C1 segment of cervical spinal cord (tissue), 14 donors: ENCODE data around the gene TMA7.
"Not testable (repeated sequence)": the region's sequence is repeated elsewhere in the genome, so short reads cannot be mapped to it uniquely, and the experiment has no call there.

Experiments used
- DNase-seq, 14 donors: peaks; one replicate each; lab custom pipeline; 2025; lab: John Stamatoyannopoulos, UW

Gene TMA7

DNA sequence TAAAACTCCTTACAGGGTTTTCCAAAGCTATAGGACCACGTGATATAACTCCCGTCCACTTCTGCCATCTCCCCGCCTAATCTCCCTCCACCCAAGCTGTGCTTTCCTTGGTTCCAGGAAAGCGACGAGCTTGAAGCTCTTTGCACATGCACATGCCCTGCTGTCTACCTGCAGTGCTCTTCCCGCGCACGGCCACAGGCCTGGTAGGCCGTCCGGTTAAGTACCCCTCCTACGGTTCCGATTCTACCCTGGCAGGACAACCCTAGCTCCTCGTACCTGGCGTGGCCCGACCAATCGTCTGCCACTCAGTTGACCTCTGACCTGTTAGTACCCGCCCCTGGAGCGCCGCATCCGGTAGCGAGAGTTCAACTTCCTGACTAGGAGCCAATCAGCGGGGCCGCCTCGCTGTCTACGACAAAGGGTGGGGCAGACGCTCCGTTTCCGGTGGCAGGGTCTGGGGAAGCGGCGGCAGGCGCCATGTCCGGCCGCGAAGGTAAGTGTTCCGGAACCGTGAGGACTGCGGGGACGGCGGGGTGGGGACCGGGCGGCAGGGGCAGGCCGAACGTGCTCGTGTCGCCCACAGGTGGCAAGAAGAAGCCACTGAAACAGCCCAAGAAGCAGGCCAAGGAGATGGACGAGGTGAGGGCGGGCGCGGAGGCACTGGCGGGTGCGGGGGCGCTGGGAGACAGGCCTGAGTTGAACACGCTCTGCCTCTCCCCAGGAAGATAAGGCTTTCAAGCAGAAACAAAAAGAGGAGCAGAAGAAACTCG, at the start of gene TMA7, which contains the start of gene CCDC51:
TMA7 (plus strand) TSS at position 438 of the 770 bp plus-strand sequence; CDS start at position 478, 40 bp downstream.
CCDC51 (minus strand) TSS at position 300 of the 770 bp plus-strand sequence. CDS start 4,991 bp downstream, outside the sequence.
- peak; percentile 84 to 98 (median 96) for DNase-seq

GRCh38 chr3:48394391-48394790, 45.7 kb upstream of the TMA7 start:
- DNase-seq = no peak

DNA sequence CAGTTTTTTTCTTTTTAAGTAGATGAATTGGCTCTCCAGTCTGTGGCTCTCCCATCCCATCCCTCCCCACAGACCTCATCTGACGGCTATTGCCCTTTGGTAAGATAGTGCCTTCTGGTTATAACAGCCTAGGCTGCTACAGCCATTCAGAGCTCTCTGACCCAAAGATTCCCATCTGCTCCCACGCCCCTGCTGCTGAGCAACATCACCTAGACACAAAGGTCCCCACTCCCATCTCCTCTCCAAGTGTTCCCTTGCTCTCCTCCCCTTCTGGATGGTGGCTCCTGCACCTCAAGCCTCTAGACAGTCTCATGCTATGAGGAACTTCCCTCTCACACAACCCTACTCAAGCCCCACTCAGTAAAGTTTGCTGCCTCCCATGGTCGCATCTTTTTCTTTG, 44.3 kb upstream of the TMA7 start:
- DNase-seq = no peak

DNA sequence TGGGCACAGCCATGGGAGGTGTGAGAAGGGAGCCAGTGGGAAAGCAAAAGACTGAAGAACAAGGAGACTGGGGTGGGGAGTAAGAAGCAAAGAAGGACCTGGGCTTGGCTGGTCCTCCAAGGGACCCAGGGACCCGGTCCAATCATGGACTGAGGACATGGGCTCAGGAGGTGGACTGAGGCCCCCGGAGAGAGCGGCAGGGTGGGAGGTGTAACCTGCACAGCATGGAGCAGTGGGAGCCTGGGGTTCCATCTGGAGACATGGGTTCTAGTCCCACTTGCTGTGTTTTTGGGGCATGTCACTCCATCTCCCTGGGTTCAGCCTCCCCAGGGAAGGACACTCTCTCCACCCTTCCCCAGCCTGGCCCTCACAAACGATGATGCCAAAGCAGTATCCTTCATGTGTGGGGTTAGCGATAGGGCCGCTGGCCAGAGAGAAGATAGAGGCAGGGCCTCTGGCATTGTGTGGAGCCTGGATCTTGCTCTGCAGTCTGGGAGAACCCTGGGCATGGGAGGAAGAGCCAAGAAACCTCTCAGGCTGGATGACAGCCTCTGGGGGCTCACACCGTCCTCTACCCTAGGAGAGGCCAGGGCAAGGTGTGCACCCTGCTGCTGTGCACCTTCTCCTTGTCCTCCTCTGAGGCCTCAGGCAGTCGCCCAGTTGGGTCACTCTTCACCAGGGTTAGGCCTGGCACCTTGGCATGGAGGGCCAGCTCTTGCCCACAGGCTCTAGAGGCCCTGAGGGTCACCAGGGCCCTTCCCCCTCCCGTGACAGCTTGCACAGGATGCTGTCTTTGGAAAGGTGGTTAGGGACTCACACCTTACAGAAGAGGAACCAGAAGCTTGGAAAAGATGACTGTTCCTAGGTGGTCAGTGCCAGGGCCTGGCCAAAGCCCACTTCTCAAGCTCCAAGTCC, 42.0 kb upstream of the TMA7 start:
- DNase-seq = no peak

DNA sequence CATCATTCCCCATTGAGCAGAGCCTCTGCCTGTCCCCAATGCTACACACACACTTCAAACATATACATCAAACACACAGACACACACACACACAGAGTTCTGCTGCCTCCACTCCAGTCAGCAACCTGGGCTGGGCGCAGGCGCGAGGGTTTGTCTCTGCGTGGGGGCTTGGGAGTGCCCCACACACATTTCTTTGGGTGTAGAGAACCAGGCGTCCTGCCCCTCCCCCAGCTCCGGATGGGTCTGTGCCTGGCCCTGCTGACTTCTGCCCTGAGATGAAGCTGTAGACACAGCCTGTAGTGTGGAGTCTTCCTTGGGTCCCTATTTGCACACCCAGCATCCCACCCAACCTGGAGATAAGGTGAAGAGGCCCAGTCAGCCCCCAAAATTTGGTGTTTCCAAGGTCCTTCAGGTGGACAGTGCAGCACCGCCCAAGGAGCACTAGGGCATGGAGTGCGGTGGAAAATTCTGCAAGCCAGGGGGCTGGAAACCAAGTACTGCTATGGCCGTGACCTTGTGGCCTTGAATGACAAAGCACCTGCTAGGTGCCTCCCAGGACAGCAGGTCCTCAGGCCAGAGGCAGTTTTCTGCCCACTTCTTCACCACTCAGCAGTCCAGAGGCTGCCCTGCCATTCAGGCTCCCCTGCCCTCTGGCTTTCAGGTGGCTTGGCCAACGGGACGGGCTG, 41.2 kb upstream of the TMA7 start:
- no peak for DNase-seq

DNA sequence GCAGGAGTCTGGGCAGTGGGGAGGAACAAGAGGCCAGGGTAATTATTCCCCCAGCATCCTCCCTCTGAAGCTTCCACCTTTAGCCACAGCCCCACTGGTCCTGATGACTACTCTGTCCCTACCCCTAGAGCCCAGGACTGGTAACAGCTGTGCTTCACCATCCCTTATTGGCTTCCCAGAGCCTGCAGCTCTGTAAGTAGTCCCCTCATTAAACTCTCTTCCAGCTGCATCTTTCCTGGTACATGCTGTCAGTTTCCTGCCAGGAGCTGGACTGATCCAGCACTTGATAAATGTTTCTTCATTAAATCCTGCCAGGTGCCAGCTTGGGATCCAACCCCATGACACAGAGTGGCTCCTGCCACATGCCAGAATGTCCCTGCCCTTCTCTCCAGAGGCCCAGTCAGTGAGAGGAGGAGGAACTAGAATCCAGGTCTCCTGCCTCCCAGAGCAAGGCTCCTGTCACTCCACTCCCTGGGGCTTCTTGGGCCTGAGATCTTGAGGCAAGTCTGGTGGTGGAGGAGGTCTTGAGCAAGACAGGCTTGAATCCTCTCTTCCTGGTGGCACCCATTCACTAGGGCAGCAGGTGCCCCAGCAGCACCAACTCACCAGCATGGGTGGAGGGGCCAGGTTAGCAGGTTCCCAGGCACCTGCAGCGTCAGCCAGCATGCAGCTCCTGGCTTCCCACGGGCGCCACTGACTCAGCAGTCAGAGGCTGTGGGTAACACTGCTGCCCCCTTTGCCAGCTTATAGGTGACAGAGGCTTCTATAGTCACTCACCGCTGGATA, 40.5 kb upstream of the TMA7 start:
- no peak for DNase-seq

DNA sequence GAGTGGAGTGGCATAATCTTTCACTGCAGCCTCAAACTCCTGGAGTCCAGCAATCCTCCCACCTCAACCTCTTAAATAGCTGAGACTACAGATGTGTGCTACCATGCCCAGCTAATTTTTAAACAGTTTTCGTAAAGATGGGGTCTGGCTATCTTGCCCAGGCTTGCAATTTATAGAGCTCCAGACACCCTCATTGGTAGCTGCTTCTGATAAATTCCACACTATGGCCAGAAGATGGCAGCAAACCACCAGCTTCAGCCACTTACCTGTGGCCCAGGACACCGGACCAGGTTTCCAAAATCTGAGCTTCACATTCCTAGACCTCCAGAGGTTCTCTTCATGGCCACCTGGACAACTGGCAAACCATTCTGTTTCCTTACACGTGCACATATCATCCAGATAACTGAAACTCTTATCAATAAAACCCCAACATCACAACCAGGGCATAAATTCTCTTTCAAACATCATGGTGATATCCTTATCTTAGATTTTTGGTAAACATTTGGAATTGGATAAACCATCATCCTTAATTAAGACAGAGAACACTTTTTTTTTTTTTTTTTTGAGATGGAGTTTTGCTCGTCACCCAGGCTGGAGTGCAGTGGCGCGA, 39.1 kb upstream of the TMA7 start:
- DNase-seq = peak in 5 of 14 donors; percentile 19 to 59 (median 30)

DNA sequence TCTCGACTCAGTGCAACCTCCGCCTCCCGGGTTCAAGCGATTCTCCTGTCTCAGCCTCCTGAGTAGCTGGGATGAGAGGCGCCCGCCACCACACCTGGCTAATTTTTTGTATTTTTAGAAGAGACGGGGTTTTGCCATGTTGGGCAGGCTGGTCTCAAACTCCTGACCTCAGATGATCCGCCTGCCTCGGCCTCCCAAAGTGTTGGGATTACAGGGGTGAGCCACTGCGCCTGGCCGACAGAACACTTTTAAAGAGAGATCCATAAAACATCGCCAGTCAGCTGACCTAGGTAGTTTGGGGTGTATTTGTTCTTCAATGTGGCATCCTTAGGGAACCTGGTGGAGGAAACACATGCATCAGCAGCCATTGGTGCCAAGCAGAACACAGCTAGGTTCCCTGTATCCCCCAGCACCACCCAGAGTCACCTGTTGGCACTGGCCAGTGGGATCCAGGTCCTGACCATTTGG, 38.6 kb upstream of the TMA7 start:
- DNase-seq = not testable (repeated sequence)

DNA sequence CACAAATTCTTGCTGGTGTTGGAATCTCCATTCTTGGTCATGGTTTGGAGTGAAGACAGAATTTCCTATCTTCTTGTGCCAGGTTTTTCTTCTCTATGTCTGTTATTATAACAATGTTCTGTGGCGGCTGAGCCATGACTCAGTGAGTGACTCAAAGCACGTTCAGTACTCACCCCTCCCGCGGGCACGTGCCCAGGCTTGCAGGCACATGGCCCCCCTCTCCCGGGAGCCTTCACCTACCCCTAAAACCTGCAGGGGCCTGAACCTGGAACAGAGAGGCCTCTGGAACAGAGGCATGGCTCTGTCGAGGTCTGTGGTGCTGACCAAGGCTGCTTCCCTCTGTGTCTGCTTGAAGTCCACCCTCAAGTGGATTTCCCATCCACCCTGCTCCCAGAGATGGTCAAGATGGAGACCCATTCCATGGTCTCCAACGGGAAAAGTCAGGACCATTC, 37.8 kb upstream of the TMA7 start:
- DNase-seq = peak in 2 of 14 donors; percentile 13 to 43

GRCh38 chr3:48402907-48403306, 37.1 kb upstream of the TMA7 start:
- DNase-seq = no peak

- no peak for DNase-seq
Observed at GRCh38 chr3:48403533-48404439, 36.3 kb upstream of the TMA7 start.

GRCh38 chr3:48404440-48405342, 35.4 kb upstream of the TMA7 start:
- DNase-seq = peak in 1 of 14 donors; percentile 38

DNA sequence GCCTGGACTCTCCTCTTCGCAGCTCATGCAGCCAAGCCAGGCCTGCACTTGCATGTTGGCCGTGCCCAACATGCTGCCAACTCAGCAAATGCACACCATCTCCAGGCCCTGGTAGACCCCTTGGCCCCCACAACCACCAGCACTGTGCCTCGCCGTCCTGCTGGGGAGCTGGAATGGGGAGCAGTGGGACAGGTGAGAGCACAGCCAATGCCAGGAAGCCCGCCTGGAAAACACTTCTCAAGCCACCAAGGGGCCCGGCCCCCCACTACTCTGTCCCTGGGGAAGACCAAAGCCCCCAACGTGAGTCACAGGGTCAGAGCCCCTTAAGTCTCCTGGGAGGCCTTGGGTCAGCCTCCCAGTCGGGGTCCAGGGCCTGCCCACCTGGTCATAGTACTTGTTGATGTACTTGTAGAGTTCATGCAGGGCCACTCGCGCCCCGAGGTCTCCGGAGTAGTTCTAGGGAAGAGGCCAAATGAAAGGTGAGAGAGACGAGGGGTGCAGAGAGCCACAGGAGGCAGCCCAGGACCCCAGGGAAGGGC, 34.6 kb upstream of the TMA7 start:
- DNase-seq = no peak

DNA sequence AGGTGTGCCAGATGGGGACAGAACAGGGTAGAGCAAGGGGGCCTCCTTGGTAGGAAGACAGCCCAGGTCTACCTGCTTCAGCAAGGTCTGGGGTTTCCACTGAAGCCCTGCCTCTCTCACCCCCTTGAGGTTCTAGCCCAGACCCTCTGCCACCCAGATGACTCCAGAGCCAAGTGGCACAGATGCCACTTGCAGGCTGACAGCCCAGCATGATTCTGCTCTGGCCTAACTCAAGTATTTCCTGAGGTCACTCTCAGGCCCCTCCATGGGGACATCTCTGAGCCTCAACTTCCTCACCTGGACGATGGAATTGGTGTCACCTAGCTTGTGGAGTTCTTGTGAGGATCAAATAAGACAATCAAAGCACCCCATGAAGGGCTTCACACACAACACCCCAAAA, 34.1 kb upstream of the TMA7 start:
- no peak for DNase-seq

DNA sequence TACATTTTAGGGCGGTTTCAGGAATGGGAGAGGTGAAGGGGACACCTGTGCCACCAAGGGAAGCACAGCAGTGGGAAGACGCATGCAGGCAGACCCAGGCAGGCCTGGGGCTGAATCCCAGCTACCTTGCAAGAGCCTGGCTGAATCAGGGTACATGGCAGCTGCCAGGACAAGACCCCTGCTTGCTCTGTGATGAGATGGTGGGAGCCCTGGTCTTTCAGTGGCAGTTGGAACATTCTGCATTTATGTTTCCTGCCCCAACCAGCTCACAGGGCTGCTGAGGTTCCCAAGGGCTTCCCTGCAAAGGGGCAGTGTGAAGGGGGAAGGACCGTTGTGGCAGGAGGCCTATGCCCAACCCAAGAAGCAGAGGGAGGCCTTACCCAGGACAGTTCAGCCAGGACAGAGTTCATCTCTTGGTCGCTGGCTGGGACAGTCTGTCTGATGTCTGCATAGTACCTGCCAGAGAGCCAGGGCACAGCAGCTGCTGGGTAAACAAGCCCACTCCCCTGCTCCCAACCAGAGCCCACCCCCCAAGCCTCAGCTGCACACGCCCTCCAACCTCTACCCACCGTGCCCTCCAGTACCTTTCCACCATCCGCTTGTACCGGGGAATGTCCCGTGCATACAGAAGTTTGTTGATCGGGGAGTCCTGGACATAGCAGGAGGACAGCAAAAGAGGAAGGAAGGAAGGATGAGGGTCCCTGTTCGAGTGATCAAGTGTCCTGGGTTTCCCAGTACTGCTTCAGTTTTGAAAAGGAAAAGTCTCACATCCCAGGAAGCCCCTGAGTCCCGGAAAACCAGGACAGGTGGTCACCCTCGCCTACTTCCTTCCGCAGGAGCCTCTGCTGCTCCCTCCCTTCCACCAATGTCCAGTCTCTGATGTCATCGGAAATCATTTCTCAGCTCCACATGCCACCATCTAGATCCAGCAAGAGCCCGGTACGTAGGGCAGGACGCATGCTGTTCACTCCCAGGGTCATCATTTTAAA, 33.3 kb upstream of the TMA7 start:
- DNase-seq = no peak

- no peak for DNase-seq
Observed at GRCh38 chr3:48407542-48408099, 32.4 kb upstream of the TMA7 start.
